Hepatic stellate cell (primary cell): ENCODE data around the gene TDRD9.

Experiments
- DNase-seq: peaks from one replicate; pipeline ENCODE4 v3.0.0; 2011; ENCODE audit warnings: low spot score

TDRD9 gene

DNA sequence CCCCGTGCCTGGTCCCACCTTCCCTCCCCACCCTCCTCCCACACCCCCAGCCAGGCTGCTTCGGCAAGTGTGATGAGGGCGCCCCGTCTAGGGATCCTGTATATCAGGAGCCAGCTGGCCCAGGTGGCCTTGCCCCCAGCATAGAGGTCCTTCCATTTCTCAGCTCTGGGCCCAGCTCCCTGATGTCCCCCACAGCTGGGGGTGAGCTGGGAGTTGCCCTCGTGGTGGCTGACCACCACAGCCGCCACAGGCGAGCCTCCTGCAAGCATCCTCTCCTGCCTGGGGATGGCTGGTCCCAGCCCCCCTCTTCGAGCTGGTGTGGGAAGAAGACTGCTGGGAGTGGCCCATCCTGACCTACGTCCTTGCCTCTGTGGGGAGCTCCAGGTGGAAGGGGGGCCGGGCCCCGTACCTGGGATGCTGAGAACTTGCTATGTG, 164.7 kb downstream of the TDRD9 start:
- DNase-seq: no peak

DNA sequence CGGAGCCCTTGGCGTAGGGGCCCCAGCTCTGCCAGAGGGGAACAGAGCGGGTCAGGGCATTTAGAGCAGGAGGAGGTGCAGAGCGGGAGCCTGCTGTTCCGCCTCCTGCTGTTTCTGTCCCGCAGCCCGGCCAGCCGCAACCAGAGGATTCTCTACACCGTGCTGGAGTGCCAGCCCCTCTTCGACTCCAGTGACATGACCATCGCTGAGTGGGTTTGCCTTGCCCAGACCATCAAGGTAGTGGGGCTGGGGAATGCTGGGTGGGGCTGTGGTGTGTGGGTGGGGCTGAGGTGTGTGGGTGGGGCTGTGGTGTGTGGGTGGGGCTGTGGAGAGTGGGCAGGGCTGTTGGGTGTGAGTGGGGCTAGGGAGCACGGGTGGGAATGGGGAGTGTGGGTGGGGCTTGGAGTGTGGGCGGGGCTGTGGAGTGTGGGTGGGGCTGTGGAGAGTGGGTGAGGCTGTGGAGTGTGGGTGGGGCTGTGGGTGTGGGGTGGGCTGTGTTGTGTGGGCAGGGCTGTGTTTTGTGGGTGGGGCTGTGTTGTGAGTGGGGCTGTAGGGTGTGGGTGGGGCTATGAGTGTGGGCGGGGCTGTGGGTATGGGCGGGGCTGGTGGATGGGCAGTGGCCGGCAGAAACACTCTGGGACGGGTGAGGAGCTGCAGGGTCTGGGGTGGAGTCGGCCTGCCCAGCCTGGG, 165.3 kb downstream of the TDRD9 start:
- no peak for DNase-seq

DNA sequence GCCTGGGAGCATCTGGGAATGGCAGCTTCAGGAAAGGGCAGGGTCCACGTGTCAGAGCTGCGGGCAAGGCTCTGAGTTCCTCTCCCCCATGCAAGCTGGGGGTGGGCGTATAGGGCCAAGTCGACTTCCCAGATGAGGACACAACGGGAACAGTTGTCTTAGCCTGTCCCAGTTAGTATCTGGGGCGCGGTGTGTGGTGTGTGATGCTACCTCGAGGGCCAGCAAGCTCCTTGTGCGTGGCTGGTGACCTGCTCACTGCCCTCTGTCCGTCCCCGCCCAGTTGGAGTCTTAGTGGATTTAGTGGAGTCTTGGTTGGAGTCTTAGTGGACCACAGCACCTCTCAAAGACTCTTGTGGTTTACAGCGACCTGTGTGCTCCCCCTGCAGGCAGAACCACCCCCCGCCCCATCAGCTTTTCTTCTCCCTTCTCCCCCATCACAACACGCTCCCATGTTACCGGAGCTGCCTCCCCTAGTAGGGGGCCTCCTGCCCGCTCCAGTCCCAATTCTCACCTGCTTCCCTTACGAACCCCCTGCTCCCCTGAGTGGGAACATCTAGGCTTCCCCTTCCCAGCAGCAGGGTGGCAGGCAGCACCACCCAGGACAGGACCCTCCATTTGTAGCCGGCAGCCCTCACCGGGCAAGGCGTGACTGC, 165.9 kb downstream of the TDRD9 start:
- DNase-seq: no peak

DNA sequence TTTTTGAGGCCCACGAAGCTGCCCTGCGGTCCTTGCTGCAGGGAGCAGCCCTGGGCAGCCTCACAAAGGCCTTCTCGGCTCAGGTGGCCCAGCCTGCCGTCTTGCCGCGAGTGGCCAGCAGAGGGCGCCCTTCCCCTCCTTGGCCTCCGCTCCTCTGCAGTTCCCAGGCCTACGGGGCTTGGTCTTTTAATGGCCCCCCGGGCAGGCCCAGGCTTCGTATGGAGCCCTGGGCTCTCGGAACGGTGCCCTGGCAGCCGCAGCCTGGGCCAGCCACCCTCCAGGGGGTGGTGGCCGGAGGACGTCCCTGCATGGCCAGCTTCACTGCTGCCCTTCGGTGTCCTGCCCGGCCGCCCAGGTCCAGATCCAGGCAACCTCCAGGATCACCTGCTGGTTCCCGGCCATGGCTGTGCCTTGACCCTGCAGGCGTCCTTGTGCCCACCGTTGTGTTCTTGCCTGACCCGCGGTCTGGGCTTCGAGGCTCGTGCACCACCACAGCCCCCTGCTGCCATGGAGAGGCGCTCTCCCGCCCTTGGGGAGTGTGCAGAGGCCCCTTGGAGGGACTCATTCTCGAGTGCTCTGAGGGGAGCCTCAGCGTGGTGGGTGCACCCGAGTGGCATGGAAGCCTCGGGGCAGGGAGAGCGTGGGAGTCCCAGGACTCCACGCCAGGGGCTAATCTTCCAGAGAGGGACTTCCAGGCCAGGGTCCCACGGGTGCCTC, 166.6 kb downstream of the TDRD9 start:
- peak; percentile 82 for DNase-seq

GRCh38 chr14:104095426-104096310, 167.4 kb downstream of the TDRD9 start:
- no peak for DNase-seq

DNA sequence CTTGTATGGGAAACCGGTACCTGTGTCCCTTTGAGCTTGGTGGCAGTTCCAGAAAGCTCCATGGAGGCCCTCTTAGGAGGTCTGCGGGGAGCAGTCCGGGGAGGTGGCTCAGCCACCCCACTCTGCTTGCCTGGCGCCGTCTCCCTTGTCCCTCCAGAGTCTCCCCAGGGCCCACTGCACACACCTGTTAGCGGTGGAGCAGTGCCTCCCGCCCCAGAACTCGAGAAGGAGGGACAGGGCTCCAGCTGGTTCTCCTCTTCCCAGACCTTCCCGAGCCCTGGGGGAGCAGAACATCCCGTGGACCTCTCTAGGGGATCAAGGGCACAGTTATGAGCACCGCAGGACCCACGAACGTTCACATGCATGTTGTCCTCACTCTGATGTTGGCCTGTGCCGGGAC, 168.1 kb downstream of the TDRD9 start:
- no peak for DNase-seq

DNA sequence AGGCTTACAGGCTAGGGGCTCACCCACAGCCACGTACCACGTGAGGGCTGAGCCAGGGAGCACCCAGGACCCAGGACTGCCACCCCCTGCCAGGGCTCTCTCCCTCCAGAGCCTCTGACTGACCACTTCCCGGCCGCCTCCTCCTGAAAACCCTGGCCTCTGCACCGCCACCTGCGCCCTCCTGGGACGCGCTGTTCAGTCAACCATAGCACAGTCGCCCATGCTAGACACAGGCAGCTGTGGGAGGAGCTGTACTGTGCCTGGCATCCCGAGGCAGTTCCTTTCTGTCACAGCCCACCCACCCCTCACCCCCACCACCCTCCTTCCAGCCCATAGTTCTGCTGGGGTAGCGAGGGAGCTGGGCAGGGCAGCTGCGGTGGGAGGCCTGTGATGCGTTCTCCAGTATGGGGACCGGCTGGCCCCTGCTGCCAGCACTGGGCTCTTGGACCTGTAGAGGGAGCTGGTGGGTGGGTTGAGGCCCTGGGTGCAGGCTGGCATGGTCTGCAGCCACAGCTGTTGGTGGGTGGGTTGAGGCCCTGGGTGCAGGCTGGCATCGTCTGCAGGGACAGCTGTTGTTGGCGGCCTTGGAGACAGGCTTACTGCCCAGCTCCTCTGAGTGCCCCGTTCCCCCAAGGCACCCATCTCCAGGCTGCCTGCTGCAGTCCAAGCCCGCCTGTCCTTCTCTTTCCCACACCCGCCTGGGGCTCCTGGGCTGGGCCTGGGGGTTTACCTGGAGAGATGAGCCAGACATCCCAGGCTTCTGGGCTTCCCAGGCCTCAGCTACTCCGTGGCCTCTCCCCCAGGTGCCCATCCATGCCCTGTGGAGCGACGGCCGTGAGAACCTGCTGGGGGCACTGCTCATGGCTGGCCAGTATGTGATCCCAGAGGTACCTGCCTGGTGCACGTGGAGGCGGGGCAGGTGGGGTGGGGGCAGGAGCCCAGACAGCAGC, 168.8 kb downstream of the TDRD9 start:
- no peak for DNase-seq

- no peak for DNase-seq
These were observed 170.2 kb downstream of the TDRD9 start for GRCh38 chr14:104098272-104099095.

GRCh38 chr14:104099096-104100041, 171.1 kb downstream of the TDRD9 start:
- DNase-seq: no peak

GRCh38 chr14:104100171-104101085, 172.2 kb downstream of the TDRD9 start:
- no peak for DNase-seq

GRCh38 chr14:104101086-104101621, 172.9 kb downstream of the TDRD9 start:
- DNase-seq: no peak

DNA sequence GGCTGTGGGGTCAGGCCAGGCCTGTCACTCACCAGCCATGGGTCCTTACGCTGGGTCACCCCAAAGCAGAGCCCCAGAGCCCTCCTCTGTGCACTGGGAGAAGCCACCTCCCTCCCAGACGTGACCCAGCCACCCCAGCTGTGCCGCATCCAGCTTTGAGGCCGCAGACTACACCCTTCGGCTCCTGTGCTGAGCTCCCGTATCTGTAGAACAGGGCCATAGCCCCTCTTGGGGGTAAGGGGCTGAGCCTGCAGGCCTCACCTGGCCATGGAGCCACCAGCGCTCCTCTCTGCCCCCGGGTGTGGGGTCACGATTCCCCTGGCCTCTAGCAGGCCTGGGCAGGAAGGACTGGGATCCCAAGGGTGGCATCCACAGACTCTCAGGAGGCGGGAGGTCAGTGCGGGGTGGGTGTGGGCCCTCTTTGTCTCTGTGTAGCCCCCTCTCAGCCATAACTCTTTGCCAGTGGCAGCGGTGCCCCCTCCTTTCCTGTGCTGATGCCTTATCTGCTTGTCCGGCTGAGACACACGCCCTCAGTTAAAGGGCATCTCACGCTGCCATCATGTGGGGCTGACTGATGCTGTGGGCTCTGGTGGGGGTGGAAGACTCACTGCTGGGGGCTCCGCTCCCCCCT, 173.5 kb downstream of the TDRD9 start:
- DNase-seq: no peak
